ENCODE results near the gene AASS.

GRCh38 chr7:122027058-122027457, 117.0 kb downstream of the AASS start:
- TF ChIP-seq POLR2A (IDR thresholded peaks at IDR 0.05) = no peak
- TF ChIP-seq, protein P1, sequence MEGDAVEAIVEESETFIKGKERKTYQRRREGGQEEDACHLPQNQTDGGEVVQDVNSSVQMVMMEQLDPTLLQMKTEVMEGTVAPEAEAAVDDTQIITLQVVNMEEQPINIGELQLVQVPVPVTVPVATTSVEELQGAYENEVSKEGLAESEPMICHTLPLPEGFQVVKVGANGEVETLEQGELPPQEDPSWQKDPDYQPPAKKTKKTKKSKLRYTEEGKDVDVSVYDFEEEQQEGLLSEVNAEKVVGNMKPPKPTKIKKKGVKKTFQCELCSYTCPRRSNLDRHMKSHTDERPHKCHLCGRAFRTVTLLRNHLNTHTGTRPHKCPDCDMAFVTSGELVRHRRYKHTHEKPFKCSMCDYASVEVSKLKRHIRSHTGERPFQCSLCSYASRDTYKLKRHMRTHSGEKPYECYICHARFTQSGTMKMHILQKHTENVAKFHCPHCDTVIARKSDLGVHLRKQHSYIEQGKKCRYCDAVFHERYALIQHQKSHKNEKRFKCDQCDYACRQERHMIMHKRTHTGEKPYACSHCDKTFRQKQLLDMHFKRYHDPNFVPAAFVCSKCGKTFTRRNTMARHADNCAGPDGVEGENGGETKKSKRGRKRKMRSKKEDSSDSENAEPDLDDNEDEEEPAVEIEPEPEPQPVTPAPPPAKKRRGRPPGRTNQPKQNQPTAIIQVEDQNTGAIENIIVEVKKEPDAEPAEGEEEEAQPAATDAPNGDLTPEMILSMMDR (IDR thresholded peaks at IDR 0.05) = no peak
